T-helper 1 cell treated with Interleukin-12 subunit alpha and Interleukin-12 subunit beta and Interleukin-4 antibody, amounts not matched to agents 30 μg/mL and 1 μg/mL, for 36 hours (primary cell): ENCODE data around the gene KLHL2.
"Not testable (repeated sequence)": the region's sequence is repeated elsewhere in the genome, so short reads cannot be mapped to it uniquely, and the experiment has no call there.

Source experiments
- H3K27ac Mint-ChIP-seq: one replicate; pipeline ENCODE4 v1.8.0; 2021; ENCODE audit warnings: mild to moderate bottlenecking, mixed read lengths
- H3K27me3 Mint-ChIP-seq: one replicate; pipeline ENCODE4 v1.8.0; 2021; ENCODE audit warnings: low read depth, mixed read lengths
- H3K36me3 Mint-ChIP-seq: one replicate; pipeline ENCODE4 v1.8.0; 2021; ENCODE audit warnings: low read depth, mixed read lengths
- H3K4me1 Mint-ChIP-seq: one replicate; pipeline ENCODE4 v1.8.0; 2021; ENCODE audit warnings: low read depth, mixed read lengths
- H3K4me3 Mint-ChIP-seq: one replicate; pipeline ENCODE4 v1.8.0; 2021; ENCODE audit warnings: mild to moderate bottlenecking, moderate library complexity, mixed read lengths
- H3K9me3 Mint-ChIP-seq: one replicate; pipeline ENCODE4 v1.8.0; 2021; ENCODE audit warnings: mixed read lengths

The KLHL2 gene

DNA sequence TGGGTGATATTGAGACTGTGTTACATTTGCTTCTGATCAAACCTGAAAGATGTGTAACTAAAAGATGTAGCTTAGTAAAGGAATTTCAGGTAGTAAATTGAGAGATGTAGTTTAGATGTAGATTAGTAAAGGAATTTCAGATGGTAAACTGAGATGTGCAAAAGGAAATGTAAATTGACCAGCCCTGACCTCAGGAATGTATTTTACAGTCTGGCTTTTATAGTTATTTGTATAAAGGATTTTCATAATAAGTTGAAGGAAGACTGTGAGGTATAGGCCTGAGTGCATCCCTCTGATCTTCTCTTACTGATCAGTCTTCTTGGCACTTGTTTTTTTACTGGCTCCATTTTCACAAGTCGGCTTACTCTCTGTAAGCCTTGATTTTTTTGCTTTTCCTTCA, 3.2 kb downstream of the KLHL2 start:
- Mint-ChIP-seq H3K27ac (peak overlapping the region; percentile 12), H3K27me3 (no peaks in the 10 kb centered on the region), H3K4me3 (peak overlapping the region; percentile 25), H3K36me3 (peaks cover 10% of the 10 kb centered on the region), H3K4me1 (peaks cover 61% of the 10 kb centered on the region), H3K9me3 (no peaks in the 10 kb centered on the region)

DNA sequence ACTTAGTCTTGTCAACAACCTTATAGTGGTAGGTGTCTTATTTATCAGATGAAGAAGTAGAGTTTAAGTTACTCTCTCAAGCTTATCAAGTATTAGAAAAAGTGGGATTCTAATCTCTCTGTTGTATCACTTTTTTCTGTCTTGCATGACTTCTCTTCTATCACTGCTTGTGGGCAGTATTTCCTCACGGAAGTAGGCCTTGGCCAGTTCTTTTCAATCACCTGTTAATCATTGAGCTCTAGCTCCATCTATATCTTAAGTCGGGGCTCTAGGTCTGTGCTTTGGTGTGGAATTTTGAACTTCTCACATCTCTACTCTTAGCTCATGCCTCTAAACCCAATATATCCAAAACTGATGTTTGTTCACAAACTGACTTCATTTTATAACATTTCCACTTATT, 5.3 kb downstream of the KLHL2 start:
- H3K27me3 Mint-ChIP-seq, H3K9me3 Mint-ChIP-seq, H3K27ac Mint-ChIP-seq: not testable (repeated sequence)
- H3K4me1 Mint-ChIP-seq = peaks cover 72% of the 10 kb centered on the region
- H3K4me3 Mint-ChIP-seq = peak overlapping the region; percentile 15
- peaks cover 11% of the 10 kb centered on the region for H3K36me3 Mint-ChIP-seq

DNA sequence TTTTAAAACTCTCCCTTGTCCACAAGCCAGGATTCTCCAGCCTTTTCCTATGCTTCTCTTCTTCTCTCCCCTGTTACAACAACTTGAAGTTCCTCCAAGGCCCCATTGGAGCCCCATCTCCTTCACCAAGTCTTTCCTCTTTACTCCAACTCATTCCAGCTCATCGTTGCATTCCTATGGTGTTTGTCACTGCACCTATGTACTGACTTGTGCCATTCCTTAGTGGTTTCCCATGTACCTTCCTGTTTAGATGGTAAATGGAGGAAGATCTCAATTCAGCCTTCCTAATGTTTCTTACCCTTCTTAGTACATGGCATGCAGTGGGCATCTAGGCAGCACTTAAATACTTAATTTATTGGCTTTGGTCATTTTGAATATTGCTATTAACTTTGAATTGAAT, 6.0 kb downstream of the KLHL2 start:
- H3K9me3 Mint-ChIP-seq, H3K27me3 Mint-ChIP-seq: not testable (repeated sequence)
- peaks cover 78% of the 10 kb centered on the region for H3K4me1 Mint-ChIP-seq
- H3K27ac Mint-ChIP-seq = peak overlapping the region; percentile 7
- peaks cover 17% of the 10 kb centered on the region for H3K36me3 Mint-ChIP-seq
- peak overlapping the region; percentile 8 for H3K4me3 Mint-ChIP-seq

DNA sequence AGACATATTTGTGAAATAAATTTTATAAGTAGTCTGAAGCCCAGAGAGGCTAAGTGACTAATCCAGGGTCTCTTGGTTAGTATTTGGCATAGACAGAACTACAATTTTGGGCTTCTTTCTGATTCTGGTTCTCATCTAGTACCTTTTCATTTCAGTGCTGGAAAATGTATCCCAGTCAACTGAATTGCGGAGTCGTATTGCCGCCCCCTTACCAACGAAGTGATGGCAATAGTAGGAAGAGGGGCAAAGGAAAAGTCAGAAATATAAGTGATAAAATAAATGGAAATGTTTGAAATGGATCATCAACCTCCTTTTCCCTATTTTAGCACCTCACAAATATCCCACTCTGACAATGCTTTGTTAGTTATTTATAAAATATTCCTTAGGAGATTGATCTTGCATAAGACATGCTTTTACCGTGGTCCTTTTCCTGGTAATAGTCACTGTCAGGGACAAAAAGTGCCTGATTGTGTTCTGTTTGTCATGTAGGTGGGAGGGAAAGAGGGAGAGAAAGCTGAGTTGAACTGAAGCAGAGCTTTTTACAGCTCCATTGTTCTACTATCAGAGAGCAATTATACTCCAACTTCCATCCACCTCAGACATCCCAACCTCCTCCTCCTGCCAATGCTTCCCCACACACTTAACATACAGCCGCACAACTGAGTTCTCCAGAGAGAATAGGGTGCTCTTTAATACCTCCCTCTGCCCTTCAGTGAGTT, 6.8 kb downstream of the KLHL2 start:
- Mint-ChIP-seq H3K36me3 (peaks cover 17% of the 10 kb centered on the region), H3K4me1 (peaks cover 74% of the 10 kb centered on the region), H3K27ac (peak overlapping the region; percentile 74)
- not testable (repeated sequence) for H3K27me3 Mint-ChIP-seq, H3K4me3 Mint-ChIP-seq, H3K9me3 Mint-ChIP-seq

DNA sequence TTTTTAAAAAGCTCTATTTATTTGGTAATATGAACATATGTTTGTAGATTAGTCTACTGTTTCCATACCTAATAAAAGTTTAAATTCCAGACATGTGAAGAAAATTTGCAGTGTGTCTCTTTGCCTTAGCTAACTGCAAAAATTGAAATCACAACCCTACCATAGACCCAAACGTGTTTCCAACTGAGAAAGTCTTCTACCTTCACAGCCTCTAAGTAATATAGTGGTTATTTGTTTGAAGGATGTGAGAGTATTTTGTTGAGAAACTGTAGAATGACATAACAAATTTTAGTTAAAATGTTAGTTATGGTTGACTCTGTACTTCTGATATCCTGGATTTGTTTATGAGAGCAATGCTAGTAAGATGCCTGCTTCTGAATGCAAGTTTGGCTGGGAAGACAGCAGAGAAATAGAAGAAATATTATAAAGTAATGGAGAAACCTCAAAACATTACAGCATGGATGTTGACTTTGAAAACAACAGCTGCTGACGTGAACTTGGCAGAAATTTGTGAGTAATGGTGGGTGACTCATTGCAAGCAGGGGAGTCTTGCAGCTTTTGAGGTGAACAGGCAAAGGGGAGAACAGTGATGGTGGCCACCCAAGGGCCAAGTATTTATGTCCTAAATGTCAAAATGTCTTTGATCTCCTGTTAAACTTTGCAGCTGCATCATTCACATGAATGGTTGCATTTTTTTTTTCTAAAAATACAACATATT, 7.8 kb downstream of the KLHL2 start:
- Mint-ChIP-seq H3K27ac (peak overlapping the region; percentile 92), H3K36me3 (peaks cover 19% of the 10 kb centered on the region), H3K4me1 (peaks cover 69% of the 10 kb centered on the region), H3K4me3 (peak overlapping the region; percentile 64)
- H3K9me3 Mint-ChIP-seq, H3K27me3 Mint-ChIP-seq: not testable (repeated sequence)

DNA sequence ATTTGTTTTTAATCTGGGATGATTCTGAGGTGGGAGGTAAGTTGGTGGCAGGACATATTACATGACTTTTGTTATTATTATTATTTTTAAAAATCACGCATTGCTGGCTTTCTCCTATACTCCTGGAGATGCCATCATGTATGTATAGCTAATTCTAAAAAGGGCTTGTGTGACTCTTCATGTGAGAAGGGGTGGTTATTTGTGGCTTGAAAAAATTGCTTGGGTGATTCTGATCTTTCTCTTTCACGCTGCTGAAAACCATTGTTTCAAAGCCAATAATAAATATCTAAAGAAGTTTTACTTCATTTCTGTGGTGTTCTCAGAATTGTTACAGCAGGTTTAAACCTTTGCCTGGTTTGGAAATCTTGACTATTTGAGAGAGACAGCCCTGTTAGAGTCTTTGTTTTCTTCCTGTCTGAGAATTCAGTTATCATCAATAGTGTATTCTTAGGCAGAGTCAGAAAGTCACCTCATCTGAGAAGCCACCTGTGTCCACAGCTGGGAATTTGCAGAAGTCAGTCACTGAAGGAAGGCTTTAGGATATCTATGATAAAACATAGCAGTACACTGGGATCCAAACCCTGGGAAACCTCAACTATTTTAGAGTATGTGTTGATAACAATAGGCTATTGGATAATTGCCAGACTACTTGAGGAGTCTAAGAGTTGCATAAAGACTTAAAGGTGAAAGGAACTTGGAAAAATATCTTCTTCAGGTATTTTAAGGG, 8.6 kb downstream of the KLHL2 start:
- Mint-ChIP-seq H3K36me3 (peaks cover 17% of the 10 kb centered on the region), H3K4me3 (peak overlapping the region; percentile 64), H3K4me1 (peaks cover 64% of the 10 kb centered on the region), H3K27ac (peak overlapping the region; percentile 92)
- H3K9me3 Mint-ChIP-seq, H3K27me3 Mint-ChIP-seq: not testable (repeated sequence)

DNA sequence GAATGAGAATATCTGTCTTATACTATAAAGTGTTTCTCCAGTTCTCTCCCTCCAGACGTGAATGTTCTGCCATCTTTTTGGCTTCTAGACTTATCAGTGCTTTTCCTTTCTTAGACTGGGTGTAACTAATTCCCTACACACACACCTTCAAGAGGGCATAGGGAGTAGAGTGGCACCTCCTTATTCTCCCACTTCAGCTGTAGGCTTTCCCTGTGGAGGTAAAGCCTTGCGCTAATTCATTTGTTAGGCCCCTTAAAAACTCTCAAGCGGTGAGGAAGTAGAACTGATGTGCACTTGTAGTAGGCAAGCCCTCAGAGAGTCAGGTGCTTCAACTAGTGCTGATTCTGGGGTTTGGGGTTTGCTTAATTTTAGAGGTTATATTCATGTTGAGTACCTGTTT, 10.0 kb downstream of the KLHL2 start:
- Mint-ChIP-seq H3K4me1 (peaks cover 68% of the 10 kb centered on the region), H3K27ac (no peak overlapping the region), H3K9me3 (no peaks in the 10 kb centered on the region), H3K4me3 (peak overlapping the region; percentile 36), H3K36me3 (peaks cover 25% of the 10 kb centered on the region), H3K27me3 (no peaks in the 10 kb centered on the region)

DNA sequence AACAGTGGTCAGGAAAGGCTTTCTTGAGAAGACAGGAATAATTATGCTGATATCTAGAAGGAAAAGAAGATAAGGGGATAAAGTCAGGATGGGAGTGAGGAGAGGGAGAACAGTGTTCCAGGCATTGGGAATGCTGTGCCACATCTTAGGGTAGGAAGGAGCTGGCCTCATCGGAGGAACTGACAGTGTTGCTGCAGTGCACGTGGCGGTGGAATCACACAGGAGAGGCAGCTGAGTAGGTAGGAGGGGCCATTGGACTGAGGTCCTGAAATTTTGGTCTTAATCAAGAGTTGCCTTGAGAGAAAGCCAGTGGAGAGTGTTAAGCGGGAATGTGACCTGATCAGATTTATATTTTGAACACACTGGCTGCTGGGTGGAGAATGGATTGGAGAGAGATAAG, 13.9 kb downstream of the KLHL2 start:
- Mint-ChIP-seq H3K4me1 (peaks cover 49% of the 10 kb centered on the region), H3K4me3 (peak overlapping the region; percentile 49), H3K36me3 (peaks cover 33% of the 10 kb centered on the region), H3K27ac (peak overlapping the region; percentile 49)
- H3K9me3 Mint-ChIP-seq, H3K27me3 Mint-ChIP-seq: not testable (repeated sequence)

DNA sequence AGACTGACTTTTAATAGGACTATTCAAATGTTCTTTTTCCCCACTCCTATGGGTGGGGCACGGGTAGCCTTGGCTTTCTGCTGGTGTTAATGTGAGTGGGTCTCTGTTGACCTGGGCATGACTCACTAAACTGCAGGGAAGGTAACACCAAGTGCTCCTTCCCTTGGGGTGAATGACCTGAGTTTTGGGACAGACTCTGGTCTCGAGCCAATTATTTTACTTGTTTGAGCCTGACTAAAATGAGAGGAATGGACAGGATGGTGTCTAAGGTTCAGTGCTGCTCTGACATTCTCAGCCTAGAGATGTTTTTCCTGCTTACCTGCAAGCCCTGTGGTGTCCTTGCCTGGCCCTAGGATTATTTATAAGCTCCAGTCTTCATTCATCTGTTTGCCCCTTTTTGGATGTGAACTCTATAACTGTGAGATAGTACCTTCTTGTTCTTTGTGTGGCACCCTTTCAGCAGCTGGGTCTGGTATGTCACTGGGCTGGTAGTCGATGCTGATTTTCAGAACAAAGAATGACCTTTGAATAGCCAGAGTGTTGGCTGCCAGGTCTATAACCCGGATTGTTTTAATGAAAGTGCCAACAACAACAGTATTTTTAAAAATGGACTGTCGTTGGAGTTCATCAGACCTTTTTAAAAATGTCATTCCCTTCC, 14.8 kb downstream of the KLHL2 start:
- H3K27me3 Mint-ChIP-seq, H3K9me3 Mint-ChIP-seq, H3K4me3 Mint-ChIP-seq: not testable (repeated sequence)
- Mint-ChIP-seq H3K27ac (peak overlapping the region; percentile 83), H3K36me3 (peaks cover 33% of the 10 kb centered on the region), H3K4me1 (peaks cover 41% of the 10 kb centered on the region)

DNA sequence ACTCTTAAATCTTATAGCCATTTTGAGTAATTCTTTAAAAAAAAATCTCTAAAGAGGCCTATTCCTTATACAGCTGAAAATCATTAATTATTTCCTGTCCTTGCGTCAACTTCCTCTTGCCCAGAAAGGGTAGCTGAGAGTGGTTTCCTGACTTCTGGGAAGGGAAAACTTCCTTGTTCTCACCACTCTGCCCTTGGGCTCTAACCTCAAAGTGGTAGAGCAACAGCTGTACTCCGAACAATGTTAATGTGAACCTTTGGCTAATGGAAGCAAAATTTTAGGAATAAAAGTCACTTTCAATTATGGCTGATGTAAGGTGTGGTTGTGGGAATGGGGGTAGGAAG, 15.3 kb downstream of the KLHL2 start:
- peaks cover 38% of the 10 kb centered on the region for H3K4me1 Mint-ChIP-seq
- peak overlapping the region; percentile 83 for H3K27ac Mint-ChIP-seq
- no peaks in the 10 kb centered on the region for H3K27me3 Mint-ChIP-seq
- H3K4me3 Mint-ChIP-seq = peak overlapping the region; percentile 71
- peaks cover 37% of the 10 kb centered on the region for H3K36me3 Mint-ChIP-seq
- H3K9me3 Mint-ChIP-seq = no peaks in the 10 kb centered on the region

DNA sequence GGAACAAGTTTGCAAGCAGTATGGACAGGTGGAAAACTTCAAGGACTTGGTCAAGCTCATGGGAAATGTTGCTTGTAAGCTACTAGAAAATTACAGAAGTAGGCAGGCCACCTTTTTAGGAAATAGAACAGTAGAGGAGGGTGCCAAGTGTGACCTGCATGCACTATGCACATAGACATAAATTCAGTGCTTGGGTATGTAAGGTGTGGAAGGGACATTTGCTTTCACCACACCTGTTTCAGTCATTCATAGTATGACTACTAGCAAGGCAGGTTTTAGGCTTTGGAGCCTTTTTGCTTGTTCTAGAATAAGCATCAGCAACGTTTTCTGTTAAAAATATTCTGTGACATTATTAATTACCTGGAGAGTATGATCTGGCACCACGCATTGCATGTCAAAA, 20.0 kb downstream of the KLHL2 start:
- not testable (repeated sequence) for H3K4me3 Mint-ChIP-seq, H3K9me3 Mint-ChIP-seq, H3K27ac Mint-ChIP-seq, H3K27me3 Mint-ChIP-seq
- Mint-ChIP-seq H3K36me3 (peaks cover 38% of the 10 kb centered on the region), H3K4me1 (peaks cover 38% of the 10 kb centered on the region)

DNA sequence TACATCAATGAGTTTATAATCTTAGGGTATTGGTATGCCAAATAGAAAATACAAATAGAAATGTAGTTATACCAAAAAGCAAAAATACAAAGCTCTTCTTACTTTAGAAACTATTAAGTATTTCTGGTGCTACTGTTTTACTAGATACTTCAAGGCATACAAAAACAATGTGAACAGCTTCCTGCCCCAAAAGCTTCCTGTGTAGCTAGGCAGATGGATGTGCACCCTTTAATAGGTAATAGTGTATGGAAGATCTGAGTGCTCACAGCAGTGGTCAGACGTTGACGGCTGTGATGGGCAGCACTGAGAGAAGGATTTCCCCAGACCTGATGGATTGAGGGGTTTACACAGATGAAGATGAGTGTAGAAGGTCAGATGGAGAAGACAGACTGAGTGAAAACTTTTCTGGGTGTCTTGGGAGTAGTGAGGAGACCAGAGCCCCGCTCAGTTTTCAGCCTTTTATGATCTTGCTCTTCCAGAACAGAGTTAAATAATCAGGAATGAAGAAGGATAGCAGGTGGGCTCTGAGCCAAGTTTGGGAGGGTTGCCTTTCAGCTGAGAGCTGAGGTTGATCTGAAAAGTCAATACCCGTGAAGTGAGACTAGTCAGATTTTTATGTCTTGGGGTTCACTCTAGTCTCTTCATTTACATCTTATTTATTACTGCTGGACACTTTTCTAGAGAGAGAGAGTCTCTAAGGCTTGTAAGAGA, 22.3 kb downstream of the KLHL2 start:
- H3K4me3 Mint-ChIP-seq = peak overlapping the region; percentile 32
- peaks cover 33% of the 10 kb centered on the region for H3K36me3 Mint-ChIP-seq
- peaks cover 39% of the 10 kb centered on the region for H3K4me1 Mint-ChIP-seq
- H3K27ac Mint-ChIP-seq = peak overlapping the region; percentile 75
- H3K27me3 Mint-ChIP-seq, H3K9me3 Mint-ChIP-seq: not testable (repeated sequence)

DNA sequence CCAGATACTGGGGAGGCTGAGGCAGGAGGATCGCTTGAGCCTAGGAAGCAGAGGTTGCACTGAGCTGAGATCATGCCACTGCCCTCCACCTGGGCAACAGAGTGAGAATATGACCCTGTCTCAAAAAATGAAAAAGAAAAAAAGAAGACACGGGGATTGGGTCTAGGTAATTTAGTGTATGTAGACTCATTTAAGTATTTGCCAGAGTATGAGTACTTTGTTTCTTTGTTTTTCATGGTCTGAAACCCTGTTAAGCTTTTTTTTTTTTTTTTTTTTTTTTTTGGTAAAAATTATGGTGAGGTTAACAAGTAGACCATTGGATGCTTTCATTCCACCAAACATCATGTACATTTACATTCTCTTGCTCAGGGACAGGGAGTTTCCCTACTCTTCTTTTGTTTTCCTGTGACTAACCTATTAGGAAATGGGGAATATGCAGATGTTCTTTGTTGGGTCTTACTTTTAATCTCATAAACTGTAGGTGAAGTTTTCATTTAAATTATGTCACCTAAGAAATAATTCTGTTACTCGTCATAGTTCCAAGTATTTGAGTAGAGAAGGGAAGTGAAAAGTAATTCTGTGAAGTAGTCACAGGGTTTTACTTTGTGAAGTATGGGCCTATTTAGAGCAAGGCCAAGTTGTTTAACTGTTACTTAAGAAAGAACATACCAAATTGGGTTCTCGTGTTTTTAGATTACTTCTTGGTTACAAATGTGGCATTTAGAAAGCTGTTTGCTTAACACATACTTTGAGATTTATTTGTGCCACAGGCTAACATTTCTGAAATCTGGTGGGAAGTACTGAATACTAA, 25.5 kb downstream of the KLHL2 start:
- Mint-ChIP-seq H3K27ac (peak overlapping the region; percentile 91), H3K4me3 (peak overlapping the region; percentile 60), H3K4me1 (peaks cover 49% of the 10 kb centered on the region), H3K36me3 (peaks cover 37% of the 10 kb centered on the region)
- H3K9me3 Mint-ChIP-seq, H3K27me3 Mint-ChIP-seq: not testable (repeated sequence)
